ENCODE measurements around the gene ITIH1. TPM values are rescaled to one million over a fixed set of nuclear protein-coding genes. Genes with fewer than 3 reads are reported as not detected.

Gene ITIH1
- total RNA-seq, 1 experiment from 2014 or later: 0.31 TPM

- in situ Hi-C loops (cut with HindIII; ENCODE audit: low pct_unique_long_range_greater_than_20kb, low sequenced_read_pairs): no loop called here
- Histone ChIP-seq H3K9me3 (ENCODE audit: control insufficient read depth, insufficient read depth, low read depth, low read length) (no peaks in the 10 kb centered on the region), H3K36me3 (ENCODE audit: control insufficient read depth, insufficient read depth, low read length) (no peaks in the 10 kb centered on the region), H3K27ac (ENCODE audit: low read length) (no peak overlapping the region), H3K27me3 (ENCODE audit: control insufficient read depth, insufficient read depth, low read length) (no peaks in the 10 kb centered on the region), H3K4me1 (ENCODE audit: control insufficient read depth, insufficient read depth, low read length) (peaks cover 6% of the 10 kb centered on the region), H3K4me3 (ENCODE audit: low read depth in 2 of 2, low read length in 2 of 2) (no peak overlapping the region)
- intact Hi-C loops (cut with micrococcal nuclease; ENCODE audit: unreplicated experiment): loop anchor here (10.0 kb wide), 1 partner anchor 85 kb away; no protein-coding TSS in a partner anchor
- CTCF ChIA-PET: no interaction called here
- TF ChIP-seq POLR2AphosphoS5 (IDR thresholded peaks at IDR 0.05; ENCODE audit: low read depth, low read length) (no peak), TCF7L2 (IDR thresholded peaks at IDR 0.05; ENCODE audit: low read depth, low read length) (no peak), CTCF (IDR thresholded peaks at IDR 0.05) (no peak), SIN3A (IDR thresholded peaks at IDR 0.05; ENCODE audit: borderline replicate concordance, insufficient read depth, low read depth, low read length) (no peak)
- no TSS peak for BruUV-seq (replicated peaks)
- POLR2A ChIA-PET: no interaction called here
- ATAC-seq: no peak
- DNase-seq (ENCODE audit: low read depth, low spot score): no peak
These were observed 52.6 kb downstream of the ITIH1 start for GRCh38 chr3:52829906-52830463.

GRCh38 chr3:52830535-52831258 lies 53.3 kb downstream of the ITIH1 start, which contains the start of gene ITIH4:
Gene ITIH4, minus strand, starts transcription at chr3:52830672. Its CDS starts 30 bp downstream, at chr3:52830642.
- ChIA-PET POLR2A (no interaction called here), CTCF (no interaction called here)
- Histone ChIP-seq H3K4me1 (ENCODE audit: control insufficient read depth, insufficient read depth, low read length) (peaks cover 6% of the 10 kb centered on the region), H3K27ac (ENCODE audit: low read length) (no peak within 1 kb of the TSS), H3K4me3 (ENCODE audit: low read depth in 2 of 2, low read length in 2 of 2) (no peak within 1 kb of the TSS), H3K9me3 (ENCODE audit: control insufficient read depth, insufficient read depth, low read depth, low read length) (no peaks in the 10 kb centered on the region), H3K27me3 (ENCODE audit: control insufficient read depth, insufficient read depth, low read length) (no peaks in the 10 kb centered on the region), H3K36me3 (ENCODE audit: control insufficient read depth, insufficient read depth, low read length) (no peaks in the 10 kb centered on the region)
- TF ChIP-seq TCF7L2 (IDR thresholded peaks at IDR 0.05; ENCODE audit: low read depth, low read length) (no peak), SIN3A (IDR thresholded peaks at IDR 0.05; ENCODE audit: borderline replicate concordance, insufficient read depth, low read depth, low read length) (no peak), REST (IDR thresholded peaks at IDR 0.05; ENCODE audit: insufficient read depth in 1 of 2, low read depth in 2 of 2, low read length in 1 of 2) (no peak), POLR2AphosphoS5 (IDR thresholded peaks at IDR 0.05; ENCODE audit: low read depth, low read length) (no peak), CTCF (IDR thresholded peaks at IDR 0.05) (no peak)
- no peak for ATAC-seq
- intact Hi-C loops (cut with micrococcal nuclease; ENCODE audit: unreplicated experiment) (no loop called here), in situ Hi-C loops (cut with HindIII; ENCODE audit: low pct_unique_long_range_greater_than_20kb, low sequenced_read_pairs) (no loop called here)
- BruUV-seq (replicated peaks): no TSS peak
- no peak for DNase-seq (ENCODE audit: low read depth, low spot score)

Measured in Panc1 (cell line).